Measurements from ENCODE around the gene ASMTL.

Gene ASMTL

DNA sequence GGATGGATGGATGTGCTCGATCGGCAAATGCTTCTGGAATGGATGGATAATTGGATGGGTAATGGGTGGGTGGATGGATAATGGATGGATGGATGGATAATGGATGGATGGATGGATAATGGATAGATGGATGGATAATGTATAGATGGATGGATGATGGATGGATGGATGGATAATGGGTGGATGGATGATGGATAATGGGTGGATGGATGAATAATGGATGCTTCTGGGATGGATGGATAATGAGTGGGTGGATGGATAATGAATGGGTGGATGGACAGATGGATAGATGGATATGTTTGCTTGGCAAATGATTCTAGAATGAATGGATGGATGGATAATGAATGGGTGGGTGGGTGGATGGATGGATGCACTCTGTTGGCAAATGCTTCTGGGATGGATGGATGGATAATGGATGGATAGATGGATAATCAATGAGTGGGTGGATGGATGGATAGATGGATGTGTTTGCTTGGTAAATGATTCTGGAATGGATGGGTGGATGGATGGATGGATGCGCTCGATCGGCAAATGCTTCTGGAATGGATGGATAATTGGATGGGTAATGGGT is 57.0 kb downstream of the ASMTL start:
- Histone ChIP-seq H2AFZ (ENCODE audit: low read depth, low read length) (no peak overlapping the region), H3K4me3 (ENCODE audit: low read length) (no peak overlapping the region), H3K9me3 (ENCODE audit: low read length) (no peaks in the 10 kb centered on the region), H3K4me1 (ENCODE audit: insufficient read depth, low read length) (peaks cover 18% of the 10 kb centered on the region), H3K36me3 (ENCODE audit: insufficient read depth, low read length) (peaks cover 8% of the 10 kb centered on the region), H3K27me3 (ENCODE audit: insufficient read depth, low read length) (no peaks in the 10 kb centered on the region)

DNA sequence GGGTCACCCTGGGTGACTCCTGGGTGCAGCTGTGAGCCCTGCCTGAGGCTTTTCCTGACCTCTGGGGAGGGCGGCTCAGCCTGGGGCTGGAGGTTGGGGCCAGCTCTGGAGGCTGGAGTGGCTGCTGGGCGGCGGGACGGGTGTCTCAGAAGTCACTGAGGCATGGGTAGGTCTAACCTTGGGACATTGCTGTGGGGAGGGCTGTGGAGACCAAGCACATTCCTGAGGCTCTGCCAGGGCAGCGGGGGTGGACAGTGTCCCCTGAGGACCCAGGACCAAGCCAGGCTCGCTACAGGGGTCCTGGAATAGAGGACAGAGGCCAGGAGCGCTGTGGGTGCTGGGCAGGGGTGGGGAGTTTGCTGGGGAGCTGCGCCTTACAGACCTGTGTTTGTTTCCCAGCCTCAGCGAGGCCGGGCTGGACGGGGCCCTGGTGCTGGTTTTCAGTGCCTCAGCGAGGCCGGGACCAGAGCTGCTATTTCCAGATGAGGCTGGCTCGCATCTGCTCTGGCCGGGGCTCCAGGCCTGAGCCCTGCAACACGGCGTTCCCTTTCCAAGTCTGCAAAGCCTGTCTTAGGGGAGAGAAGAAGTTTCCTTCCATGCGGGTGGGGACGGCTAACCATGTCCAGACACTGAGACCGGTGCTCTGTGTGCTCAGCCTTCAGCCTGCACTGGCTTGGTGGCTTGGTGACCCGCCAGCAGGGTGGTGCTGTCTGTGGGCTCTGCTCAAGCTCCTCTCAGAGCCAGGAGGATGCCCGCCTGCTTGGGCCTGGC is 57.8 kb downstream of the ASMTL start:
- Histone ChIP-seq H3K27me3 (ENCODE audit: insufficient read depth, low read length) (no peaks in the 10 kb centered on the region), H2AFZ (ENCODE audit: low read depth, low read length) (no peak overlapping the region), H3K4me1 (ENCODE audit: insufficient read depth, low read length) (peaks cover 18% of the 10 kb centered on the region), H3K36me3 (ENCODE audit: insufficient read depth, low read length) (peaks cover 11% of the 10 kb centered on the region), H3K9me3 (ENCODE audit: low read length) (no peaks in the 10 kb centered on the region), H3K4me3 (ENCODE audit: low read length) (no peak overlapping the region)

DNA sequence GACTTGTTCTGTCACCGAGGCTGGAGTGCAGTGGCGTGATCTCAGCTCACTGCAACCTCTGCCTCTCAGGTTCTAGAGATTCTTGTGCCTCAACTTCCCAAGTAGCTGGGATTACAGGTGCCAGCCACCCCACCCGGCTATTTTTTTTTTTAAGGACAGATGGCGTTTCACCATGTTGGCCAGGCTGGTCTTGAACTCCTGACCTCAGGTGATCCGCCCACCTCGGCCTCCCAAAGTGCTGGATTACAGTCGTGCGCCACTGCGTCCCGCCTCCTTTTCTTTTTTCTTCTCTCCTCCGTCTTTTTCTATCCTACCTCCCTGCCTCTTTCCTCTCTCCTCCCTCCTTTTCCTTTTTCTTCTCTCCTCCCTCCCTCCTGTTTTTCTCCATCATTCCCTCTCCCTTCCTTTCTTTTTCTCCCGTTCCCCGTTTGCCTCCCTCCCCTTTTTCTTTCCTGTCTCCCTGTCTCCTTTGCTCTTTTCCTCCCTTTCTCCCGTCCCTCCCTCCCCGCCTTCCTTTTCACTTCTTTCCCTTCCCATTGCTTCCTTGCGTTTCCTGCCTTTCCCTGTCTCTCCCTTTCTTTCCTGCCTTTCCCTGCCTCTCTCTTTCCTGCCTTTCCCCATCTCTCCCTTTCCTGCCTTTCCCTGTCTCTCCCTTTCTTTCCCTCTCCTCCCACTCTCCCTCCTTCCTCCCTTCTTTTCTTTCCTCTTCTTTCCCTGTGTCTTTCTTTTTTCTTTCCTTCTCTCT is 58.7 kb downstream of the ASMTL start:
- no peaks in the 10 kb centered on the region for H3K9me3 ChIP-seq (ENCODE audit: low read length)
- H2AFZ ChIP-seq (ENCODE audit: low read depth, low read length), result no peak overlapping the region
- H3K36me3 ChIP-seq (ENCODE audit: insufficient read depth, low read length), result peaks cover 18% of the 10 kb centered on the region
- no peak overlapping the region for H3K4me3 ChIP-seq (ENCODE audit: low read length)
- H3K27me3 ChIP-seq (ENCODE audit: insufficient read depth, low read length), result no peaks in the 10 kb centered on the region
- H3K4me1 ChIP-seq (ENCODE audit: insufficient read depth, low read length), result peaks cover 18% of the 10 kb centered on the region

DNA sequence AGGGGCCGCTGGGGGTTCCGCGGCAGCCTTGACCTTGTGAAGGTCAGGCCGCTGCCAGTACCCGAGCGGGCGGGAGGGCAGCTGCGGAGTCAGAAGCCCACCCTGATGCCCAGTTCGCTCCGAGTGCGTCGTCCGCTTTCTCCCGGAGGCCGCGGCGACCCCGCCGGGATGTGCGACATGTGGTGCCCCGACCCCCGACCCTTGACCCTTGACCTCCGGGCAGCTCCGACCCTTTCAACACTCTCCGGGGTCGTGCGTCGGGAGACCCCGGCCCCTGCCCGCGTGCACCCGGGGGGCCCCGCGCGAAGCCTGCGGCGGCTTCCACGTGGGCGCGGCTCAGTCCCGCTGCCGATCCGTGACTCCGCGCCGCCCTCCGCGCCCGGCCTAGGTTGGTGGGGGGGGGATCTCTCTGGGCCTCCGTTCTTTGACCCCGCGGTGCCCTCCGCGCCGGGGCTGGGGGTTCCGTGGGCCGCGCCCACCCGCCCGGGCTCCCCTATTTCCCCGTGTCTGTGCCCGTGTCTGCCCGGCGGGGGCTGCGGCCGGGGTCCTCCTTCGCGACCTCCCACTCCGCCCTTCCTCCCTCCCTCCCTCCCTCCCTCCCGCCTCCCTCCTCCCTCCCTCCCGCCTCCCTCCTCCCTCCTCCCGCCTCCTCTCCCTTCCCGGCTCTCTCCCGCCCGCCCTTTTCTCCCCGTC is 60.2 kb downstream of the ASMTL start:
- Histone ChIP-seq H3K36me3 (ENCODE audit: insufficient read depth, low read length) (peaks cover 33% of the 10 kb centered on the region), H3K4me1 (ENCODE audit: insufficient read depth, low read length) (peaks cover 18% of the 10 kb centered on the region), H3K27me3 (ENCODE audit: insufficient read depth, low read length) (no peaks in the 10 kb centered on the region), H3K9me3 (ENCODE audit: low read length) (no peaks in the 10 kb centered on the region), H2AFZ (ENCODE audit: low read depth, low read length) (no peak overlapping the region), H3K4me3 (ENCODE audit: low read length) (peak overlapping the region; percentile 97)

DNA sequence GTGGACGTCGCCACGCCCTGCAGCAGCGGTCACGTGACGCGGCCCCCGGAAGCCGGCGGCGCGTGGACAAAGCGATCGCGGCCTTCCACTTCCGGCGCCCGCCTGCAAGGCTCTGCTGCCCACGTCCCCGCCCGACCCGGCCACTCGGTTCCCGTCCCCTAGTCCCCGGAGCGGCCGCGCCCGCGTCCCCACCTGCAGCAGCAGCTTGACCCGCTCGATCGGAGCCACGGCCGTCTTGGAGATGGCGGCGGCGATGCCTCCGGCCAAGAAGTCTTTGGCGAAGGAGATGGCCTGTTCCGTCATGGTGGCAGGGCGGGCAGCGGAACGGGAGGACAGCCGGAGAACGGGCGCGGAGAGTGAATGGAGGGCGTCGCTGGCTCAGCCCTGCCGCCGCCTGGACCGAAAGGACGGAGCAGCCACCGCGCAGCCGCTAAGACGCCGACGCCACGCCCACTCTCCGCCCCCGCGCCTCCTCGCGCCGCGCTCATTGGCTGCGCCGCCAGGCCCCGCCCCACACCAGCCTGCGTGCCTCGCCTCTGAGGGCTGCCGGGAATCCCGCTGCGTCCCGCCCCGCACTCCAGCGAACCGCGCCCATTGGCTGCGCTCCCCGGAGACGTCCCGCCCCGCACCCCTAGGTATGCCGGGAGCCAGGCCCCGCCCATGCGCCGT is 60.9 kb downstream of the ASMTL start, which contains the start of gene SLC25A6:
Gene SLC25A6 (minus strand): TSS at position 407 of the 669 bp plus-strand sequence. CDS start 104 bp downstream, at position 303.
- Histone ChIP-seq H3K36me3 (ENCODE audit: insufficient read depth, low read length) (peaks cover 40% of the 10 kb centered on the region), H3K27me3 (ENCODE audit: insufficient read depth, low read length) (no peaks in the 10 kb centered on the region)

DNA sequence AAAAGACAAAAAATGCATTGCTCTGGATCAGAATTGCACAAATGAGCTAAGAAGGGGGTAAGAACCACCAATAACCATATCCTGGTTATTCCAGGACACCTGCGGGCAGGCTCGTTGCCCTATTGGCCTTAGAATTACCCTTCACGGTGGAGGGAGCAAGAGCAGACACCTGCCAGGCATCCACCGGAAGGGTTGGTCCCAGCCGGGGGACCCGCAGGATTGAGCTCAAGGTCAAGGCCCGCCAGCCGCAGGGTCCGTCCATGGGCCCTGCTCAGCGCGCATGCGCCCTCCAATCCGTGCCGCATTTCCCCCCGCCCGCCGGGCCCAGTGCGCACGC is 61.4 kb downstream of the ASMTL start:
- Histone ChIP-seq H3K9me3 (ENCODE audit: low read length) (no peaks in the 10 kb centered on the region), H3K27me3 (ENCODE audit: insufficient read depth, low read length) (no peaks in the 10 kb centered on the region), H3K4me3 (ENCODE audit: low read length) (peak overlapping the region; percentile 97), H3K36me3 (ENCODE audit: insufficient read depth, low read length) (peaks cover 45% of the 10 kb centered on the region), H2AFZ (ENCODE audit: low read depth, low read length) (no peak overlapping the region), H3K4me1 (ENCODE audit: insufficient read depth, low read length) (peaks cover 18% of the 10 kb centered on the region)

More for the DNA sequence above, 60.9 kb downstream of the ASMTL start, which contains the start of gene SLC25A6:
- Histone ChIP-seq H2AFZ (ENCODE audit: low read depth, low read length) (peak within 1 kb of the TSS; percentile 61), H3K4me3 (ENCODE audit: low read length) (peak within 1 kb of the TSS; percentile 97), H3K4me1 (ENCODE audit: insufficient read depth, low read length) (peaks cover 18% of the 10 kb centered on the region), H3K9me3 (ENCODE audit: low read length) (no peaks in the 10 kb centered on the region)

DNA sequence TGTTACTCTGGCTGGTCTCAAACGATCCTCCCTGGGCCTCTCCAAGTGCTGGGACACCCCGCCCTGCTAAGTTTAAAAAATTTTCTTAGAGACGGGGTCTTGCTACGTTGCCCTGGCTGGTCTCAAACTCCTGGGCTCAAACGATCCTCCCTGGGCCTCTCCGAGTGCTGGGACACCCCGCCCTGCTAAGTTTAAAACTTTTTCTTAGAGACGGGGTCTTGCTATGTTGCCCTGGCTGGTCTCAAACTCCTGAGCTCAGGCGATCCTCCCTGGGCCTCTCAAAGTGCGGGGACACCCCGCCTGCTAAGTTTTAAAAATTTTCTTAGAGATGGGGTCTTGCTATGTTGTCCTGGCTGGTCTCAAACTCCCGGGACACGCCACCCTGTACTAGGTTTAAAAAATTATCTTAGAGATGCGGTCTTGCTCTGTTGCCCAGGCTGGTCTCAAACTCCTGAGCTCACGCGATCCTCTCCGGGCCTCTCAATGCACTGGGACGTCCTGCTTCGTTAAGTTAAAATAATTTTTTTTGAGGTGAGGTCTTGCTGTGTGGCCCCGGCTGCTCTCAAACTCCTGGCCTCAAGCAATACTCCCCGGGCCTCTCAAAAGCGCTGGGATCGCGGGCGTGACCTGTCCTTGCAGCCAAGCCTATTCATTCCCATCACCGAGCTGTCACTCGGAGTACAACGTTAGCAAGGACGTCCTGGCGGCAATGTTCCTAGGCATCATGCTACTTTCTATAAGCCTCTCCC is 61.9 kb downstream of the ASMTL start:
- no peaks in the 10 kb centered on the region for H3K27me3 ChIP-seq (ENCODE audit: insufficient read depth, low read length)
- no peaks in the 10 kb centered on the region for H3K9me3 ChIP-seq (ENCODE audit: low read length)
- H3K36me3 ChIP-seq (ENCODE audit: insufficient read depth, low read length), result peaks cover 51% of the 10 kb centered on the region
- H3K4me3 ChIP-seq (ENCODE audit: low read length), result peak overlapping the region; percentile 97
- H3K4me1 ChIP-seq (ENCODE audit: insufficient read depth, low read length), result peaks cover 18% of the 10 kb centered on the region
- no peak overlapping the region for H2AFZ ChIP-seq (ENCODE audit: low read depth, low read length)

DNA sequence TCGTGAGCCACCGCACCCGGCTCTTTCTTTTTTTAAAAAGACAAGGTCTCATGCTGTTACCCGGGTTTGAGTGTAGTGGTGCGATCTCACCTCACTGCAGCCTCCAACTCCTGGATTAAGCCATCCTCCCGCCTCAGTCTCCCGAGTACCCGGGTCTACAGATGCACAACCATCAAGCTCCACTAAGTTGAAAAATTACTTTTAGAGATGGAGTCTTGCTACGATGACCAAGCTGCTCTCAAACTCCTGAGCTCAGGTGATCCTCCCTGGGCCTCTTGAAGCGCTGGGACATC is 62.8 kb downstream of the ASMTL start:
- Histone ChIP-seq H3K4me3 (ENCODE audit: low read length) (no peak overlapping the region), H3K4me1 (ENCODE audit: insufficient read depth, low read length) (peaks cover 18% of the 10 kb centered on the region), H3K36me3 (ENCODE audit: insufficient read depth, low read length) (peaks cover 59% of the 10 kb centered on the region), H3K27me3 (ENCODE audit: insufficient read depth, low read length) (no peaks in the 10 kb centered on the region), H2AFZ (ENCODE audit: low read depth, low read length) (no peak overlapping the region), H3K9me3 (ENCODE audit: low read length) (no peaks in the 10 kb centered on the region)

DNA sequence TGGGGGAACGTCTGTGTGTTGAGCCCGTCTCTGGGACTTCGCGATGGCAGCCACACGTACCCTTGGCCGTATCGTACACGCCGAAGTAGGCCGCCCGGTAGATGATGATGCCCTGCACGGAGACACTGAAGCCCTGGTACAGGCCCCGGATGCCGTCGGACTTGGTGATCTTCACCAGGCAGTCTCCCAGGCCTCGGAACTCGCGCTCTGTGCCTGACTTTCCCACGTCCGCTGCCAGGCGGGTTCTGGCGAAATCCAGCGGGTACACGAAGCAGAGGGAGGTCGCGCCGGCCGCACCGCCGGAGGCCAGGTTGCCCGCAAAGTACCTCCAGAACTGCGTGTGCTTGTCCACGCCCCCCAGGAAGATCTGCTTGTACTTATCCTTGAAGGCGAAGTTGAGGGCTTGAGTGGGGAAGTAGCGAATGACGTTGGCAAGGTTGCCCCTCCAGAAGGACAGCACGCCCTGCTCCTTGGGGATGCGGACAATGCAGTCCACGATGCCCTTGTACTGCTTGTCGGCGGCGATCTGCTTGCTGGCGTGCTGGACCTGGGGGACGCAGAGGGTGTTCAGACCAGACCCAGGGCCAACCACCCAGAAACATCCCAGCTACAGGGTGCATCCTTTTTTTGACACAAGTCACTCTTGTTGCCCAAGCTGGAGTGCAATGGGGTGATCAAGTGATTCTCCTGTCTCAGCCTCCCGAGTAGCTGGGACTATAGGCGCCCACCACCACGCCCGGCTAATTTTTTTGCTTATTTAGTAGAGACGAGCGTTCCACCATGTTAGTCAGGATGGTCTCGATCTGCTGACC is 63.3 kb downstream of the ASMTL start:
- Histone ChIP-seq H3K9me3 (ENCODE audit: low read length) (no peaks in the 10 kb centered on the region), H3K27me3 (ENCODE audit: insufficient read depth, low read length) (no peaks in the 10 kb centered on the region), H2AFZ (ENCODE audit: low read depth, low read length) (no peak overlapping the region), H3K4me1 (ENCODE audit: insufficient read depth, low read length) (peaks cover 14% of the 10 kb centered on the region), H3K36me3 (ENCODE audit: insufficient read depth, low read length) (peaks cover 64% of the 10 kb centered on the region), H3K4me3 (ENCODE audit: low read length) (no peak overlapping the region)

DNA sequence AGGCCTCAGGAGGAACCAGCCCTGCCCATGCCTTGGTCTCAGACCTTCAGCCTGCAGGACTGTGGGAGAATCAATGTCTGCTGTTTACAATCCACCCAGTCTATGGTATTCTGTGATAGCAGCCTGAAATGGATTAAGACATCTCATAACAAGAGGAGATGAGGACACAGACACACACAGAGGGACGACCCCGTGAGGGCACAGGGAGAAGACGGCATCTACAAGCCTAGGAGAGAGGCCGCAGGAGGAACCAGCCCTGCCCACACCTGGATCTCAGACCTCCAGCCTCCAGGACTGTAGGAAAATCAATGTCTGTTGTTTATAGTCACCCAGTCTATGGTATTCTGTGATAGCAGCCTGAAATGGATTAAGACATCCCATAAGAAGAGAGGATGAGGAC is 64.1 kb downstream of the ASMTL start:
- Histone ChIP-seq H2AFZ (ENCODE audit: low read depth, low read length) (no peak overlapping the region), H3K27me3 (ENCODE audit: insufficient read depth, low read length) (no peaks in the 10 kb centered on the region), H3K4me3 (ENCODE audit: low read length) (no peak overlapping the region), H3K36me3 (ENCODE audit: insufficient read depth, low read length) (peaks cover 67% of the 10 kb centered on the region), H3K9me3 (ENCODE audit: low read length) (no peaks in the 10 kb centered on the region), H3K4me1 (ENCODE audit: insufficient read depth, low read length) (peaks cover 7% of the 10 kb centered on the region)

DNA sequence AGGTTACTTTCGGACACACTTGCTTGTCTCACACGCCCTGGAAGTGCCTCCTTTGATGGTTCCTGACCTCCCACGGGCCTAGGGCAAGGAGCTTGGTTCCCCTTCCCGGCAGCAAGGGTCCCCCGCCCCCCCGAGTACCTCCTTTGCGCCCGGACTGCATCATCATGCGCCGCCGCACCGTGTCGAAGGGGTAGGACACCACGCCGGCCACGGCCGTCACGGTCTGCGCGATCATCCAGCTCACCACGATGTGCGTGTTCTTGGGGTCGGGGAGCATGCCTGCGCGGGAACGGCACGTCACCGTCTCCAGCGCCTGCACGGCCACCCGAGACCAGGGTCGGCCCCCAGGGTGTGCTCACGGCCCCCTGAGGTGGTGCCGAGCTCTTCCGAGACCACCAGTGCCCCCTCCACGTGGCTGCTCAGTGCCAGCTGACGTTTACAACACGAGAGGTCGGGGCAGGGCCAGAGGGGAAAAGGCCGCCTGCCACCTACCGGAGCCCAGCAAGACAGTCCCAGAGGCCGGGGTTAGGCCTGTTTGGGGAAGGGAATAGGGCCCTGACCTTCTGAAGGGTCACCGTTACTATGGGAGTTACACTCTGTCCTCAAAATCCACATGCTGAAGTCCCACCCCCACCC is 65.5 kb downstream of the ASMTL start:
- H3K4me3 ChIP-seq (ENCODE audit: low read length), result no peak overlapping the region
- H3K36me3 ChIP-seq (ENCODE audit: insufficient read depth, low read length), result peaks cover 74% of the 10 kb centered on the region

More for the DNA sequence above, 65.5 kb downstream of the ASMTL start:
- no peaks in the 10 kb centered on the region for H3K4me1 ChIP-seq (ENCODE audit: insufficient read depth, low read length)
- no peaks in the 10 kb centered on the region for H3K27me3 ChIP-seq (ENCODE audit: insufficient read depth, low read length)
- H3K9me3 ChIP-seq (ENCODE audit: low read length), result no peaks in the 10 kb centered on the region
- no peak overlapping the region for H2AFZ ChIP-seq (ENCODE audit: low read depth, low read length)
